Activated naive CD8-positive, alpha-beta T cell treated with anti-CD3 and anti-CD28 coated beads, Interleukin-2, amount 50 U/mL, for 24 hours (primary cell): Measurements from ENCODE around the gene PALLD.
"Not testable (repeated sequence)": the region's sequence is repeated elsewhere in the genome, so short reads cannot be mapped to it uniquely, and the experiment has no call there.

ENCODE experiments used
- ATAC-seq: fragments of 150-1000 bp; cut with Tn5 transposase; one replicate; pipeline ENCODE4 v1.10.0; 2021
- DNase-seq: peaks from one replicate; pipeline ENCODE4 v3.0.0; 2021
- H3K27ac Mint-ChIP-seq: one replicate; pipeline ENCODE4 v1.8.0; 2021; ENCODE audit warnings: mild to moderate bottlenecking, mixed read lengths
- H3K27me3 Mint-ChIP-seq: one replicate; pipeline ENCODE4 v1.8.0; 2021; ENCODE audit warnings: mixed read lengths
- H3K36me3 Mint-ChIP-seq: one replicate; pipeline ENCODE4 v1.8.0; 2021; ENCODE audit warnings: low read depth, mixed read lengths
- H3K4me1 Mint-ChIP-seq: one replicate; pipeline ENCODE4 v1.8.0; 2021; ENCODE audit warnings: mixed read lengths
- H3K4me3 Mint-ChIP-seq: one replicate; pipeline ENCODE4 v1.8.0; 2021; ENCODE audit warnings: mild to moderate bottlenecking, moderate library complexity, mixed read lengths
- H3K9me3 Mint-ChIP-seq: one replicate; pipeline ENCODE4 v1.8.0; 2021; ENCODE audit warnings: mixed read lengths

PALLD gene

DNA sequence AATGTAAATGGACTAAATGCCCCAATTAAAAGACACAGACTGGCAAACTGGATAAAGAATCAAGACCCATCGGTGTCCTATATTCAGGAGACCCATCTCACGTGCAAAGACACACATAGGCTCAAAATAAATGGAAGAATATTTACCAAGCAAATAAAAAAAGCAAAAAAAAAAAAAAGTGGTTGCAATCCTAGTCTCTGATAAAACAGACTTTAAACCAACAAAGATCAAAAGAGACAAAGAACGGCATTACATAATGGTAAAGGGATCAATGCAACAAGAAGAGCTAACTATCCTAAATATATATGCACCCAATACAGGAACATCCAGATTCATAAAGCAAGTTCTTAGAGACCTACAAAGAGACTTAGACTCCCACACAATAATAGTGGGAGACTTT, 440.6 kb downstream of the PALLD start:
- DNase-seq, H3K4me1 Mint-ChIP-seq, H3K4me3 Mint-ChIP-seq, ATAC-seq, H3K27ac Mint-ChIP-seq, H3K27me3 Mint-ChIP-seq: not testable (repeated sequence)
- Mint-ChIP-seq H3K9me3 (peaks cover 52% of the 10 kb centered on the region), H3K36me3 (peaks cover 17% of the 10 kb centered on the region)

DNA sequence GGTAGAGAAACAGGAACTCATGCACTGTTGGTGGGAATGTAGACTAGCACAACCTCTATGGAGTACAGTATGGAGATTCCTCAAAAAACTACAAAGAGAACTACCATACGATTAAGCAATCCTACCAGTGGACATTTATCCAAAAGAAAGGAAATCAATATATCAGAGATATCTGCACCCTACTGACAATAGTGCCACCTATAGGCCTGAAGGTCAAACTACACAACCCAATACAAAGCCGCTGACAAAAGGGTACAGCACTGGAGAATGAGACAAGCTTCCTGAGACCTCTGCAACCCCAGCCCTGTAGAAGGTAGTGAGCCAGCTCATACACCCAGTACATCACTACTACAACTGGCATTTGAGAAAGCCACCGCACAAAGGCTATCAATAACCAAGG, 446.1 kb downstream of the PALLD start:
- DNase-seq (no peak), ATAC-seq (no peak)
- Mint-ChIP-seq H3K4me3 (no peak overlapping the region), H3K36me3 (peaks cover 8% of the 10 kb centered on the region), H3K27ac (no peak overlapping the region), H3K4me1 (no peaks in the 10 kb centered on the region), H3K27me3 (no peaks in the 10 kb centered on the region), H3K9me3 (peaks cover 16% of the 10 kb centered on the region)

DNA sequence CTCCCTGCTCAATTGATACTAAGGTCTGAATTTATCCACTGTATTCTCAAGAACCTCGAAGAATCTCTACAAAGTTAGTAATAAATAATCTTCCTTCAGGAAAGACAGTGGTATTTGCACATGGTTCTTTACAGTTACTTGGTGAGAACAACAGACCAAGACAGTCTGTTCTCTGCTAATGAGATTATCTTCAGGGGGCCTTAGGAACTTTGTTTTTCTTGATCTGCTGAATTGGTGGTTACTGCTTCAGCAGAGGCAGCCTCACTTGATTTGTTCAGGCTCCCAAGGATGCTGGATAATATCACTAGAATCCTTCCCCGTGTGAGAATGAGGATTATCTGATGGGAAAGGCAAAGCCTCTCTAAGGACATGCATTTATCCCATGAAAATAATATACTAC, 448.4 kb downstream of the PALLD start:
- Mint-ChIP-seq H3K4me3 (no peak overlapping the region), H3K9me3 (peaks cover 15% of the 10 kb centered on the region), H3K27me3 (no peaks in the 10 kb centered on the region), H3K27ac (no peak overlapping the region), H3K36me3 (peaks cover 2% of the 10 kb centered on the region), H3K4me1 (no peaks in the 10 kb centered on the region)
- no peak for ATAC-seq
- no peak for DNase-seq

DNA sequence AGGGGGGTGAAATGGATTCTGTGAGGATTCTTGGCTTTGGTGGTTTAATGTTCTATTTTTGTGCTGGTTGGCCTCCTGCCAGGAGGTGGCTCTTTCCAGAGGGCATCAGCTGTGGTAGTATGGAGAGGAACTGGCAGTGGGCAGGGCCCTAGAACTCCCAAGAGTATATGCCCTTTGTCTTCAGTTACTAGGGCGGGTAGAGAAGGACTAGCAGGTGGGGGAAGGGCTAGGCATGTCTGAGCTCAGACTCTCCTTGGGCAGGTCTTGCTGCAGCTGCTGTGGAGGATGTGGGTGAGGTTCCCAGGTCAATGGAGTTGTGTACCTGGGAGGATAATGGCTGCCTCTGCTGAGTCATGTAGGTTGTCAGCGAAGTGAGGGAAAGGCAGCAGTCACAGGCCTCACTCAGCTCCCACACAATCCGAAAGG, 456.0 kb downstream of the PALLD start:
- H3K4me1 Mint-ChIP-seq, H3K4me3 Mint-ChIP-seq, DNase-seq, H3K27me3 Mint-ChIP-seq, H3K36me3 Mint-ChIP-seq, ATAC-seq, H3K27ac Mint-ChIP-seq: not testable (repeated sequence)
- peaks cover 21% of the 10 kb centered on the region for H3K9me3 Mint-ChIP-seq

DNA sequence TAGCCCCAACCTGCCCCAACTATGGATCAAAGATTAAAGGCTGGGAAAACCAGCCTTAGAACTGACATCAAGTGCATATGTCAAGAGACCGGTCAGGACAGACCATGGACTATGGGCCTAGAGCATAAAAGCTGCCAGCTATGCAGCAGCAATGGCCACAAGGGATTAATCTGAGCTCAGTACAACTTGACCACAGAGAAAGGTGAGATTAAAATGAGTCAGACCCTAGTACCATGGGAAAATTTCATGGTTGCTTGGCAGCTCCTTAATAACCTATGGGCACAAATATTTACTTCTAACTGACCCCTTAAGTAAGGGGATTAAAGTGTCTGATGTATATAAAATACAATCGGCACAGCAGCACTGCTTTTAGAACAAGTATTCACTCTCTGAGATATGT, 458.8 kb downstream of the PALLD start:
- no peak for ATAC-seq
- no peaks in the 10 kb centered on the region for H3K4me1 Mint-ChIP-seq
- H3K36me3 Mint-ChIP-seq = peaks cover 6% of the 10 kb centered on the region

DNA sequence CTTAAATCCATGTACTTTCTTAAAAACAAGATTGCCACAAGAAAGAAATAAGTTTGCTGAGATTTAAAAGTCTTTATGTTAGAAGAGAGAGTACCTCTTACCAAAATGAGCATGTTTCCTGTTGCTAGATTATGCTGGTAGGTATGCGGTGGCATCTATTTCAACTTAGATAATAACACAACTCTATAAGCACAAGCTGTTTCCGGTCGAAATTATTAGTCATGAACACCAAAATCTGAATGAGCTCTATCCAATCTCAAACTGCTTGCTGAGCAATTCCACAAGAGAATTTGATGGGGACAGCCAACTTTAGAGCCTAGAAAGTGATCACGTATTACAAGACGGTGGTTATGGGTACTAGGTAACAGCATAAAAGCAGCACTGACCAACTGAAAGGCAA, 463.9 kb downstream of the PALLD start:
- H3K27me3 Mint-ChIP-seq = no peaks in the 10 kb centered on the region
- no peak overlapping the region for H3K4me3 Mint-ChIP-seq
- peaks cover 7% of the 10 kb centered on the region for H3K36me3 Mint-ChIP-seq
- H3K4me1 Mint-ChIP-seq = no peaks in the 10 kb centered on the region
- no peak overlapping the region for H3K27ac Mint-ChIP-seq
- no peak for DNase-seq
- ATAC-seq = no peak
- peaks cover 3% of the 10 kb centered on the region for H3K9me3 Mint-ChIP-seq

More for the DNA sequence above, 458.8 kb downstream of the PALLD start:
- Mint-ChIP-seq H3K9me3 (peaks cover 10% of the 10 kb centered on the region), H3K27ac (no peak overlapping the region), H3K27me3 (no peaks in the 10 kb centered on the region), H3K4me3 (no peak overlapping the region)
- DNase-seq = no peak

DNA sequence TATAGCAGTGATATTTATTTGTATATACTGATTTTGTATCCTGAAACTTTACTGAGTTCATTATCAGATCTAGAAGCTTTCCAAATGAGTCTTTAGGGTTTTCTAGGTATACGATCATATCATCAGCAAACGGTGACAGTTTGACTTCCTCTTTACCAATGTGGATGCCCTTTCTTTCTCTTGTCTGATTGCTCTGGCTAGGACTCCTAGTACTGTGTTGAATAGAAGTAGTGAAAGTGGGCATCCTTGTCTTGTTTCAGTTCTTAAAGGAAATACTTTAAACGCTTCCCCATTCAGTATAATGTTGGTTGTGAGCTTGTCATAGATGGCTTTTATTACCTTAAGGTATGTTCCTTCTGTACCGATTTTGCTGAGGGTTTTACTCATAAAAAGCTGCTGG, 475.7 kb downstream of the PALLD start:
- Mint-ChIP-seq H3K27ac (no peak overlapping the region), H3K36me3 (peaks cover 7% of the 10 kb centered on the region), H3K27me3 (no peaks in the 10 kb centered on the region), H3K4me3 (no peak overlapping the region), H3K4me1 (no peaks in the 10 kb centered on the region), H3K9me3 (peaks cover 51% of the 10 kb centered on the region)
- ATAC-seq (no peak), DNase-seq (no peak)
